MCF 10A (cell line): Measurements from ENCODE around the gene ANGPT4. TPM values are rescaled to one million over a fixed set of nuclear protein-coding genes. Genes with fewer than 3 reads are reported as not detected.

Experiments used
- BruUV-seq: library from RNA; stranded (reverse); fragments of 400-500 nt; replicated peaks from 2 replicates; lab custom pipeline; 2021; lab: Mats Ljungman, UMichigan
- CTCF ChIA-PET: fragments of 300-600 bp; sonication (Branson Sonifier 250); formaldehyde crosslinking; extraction: SDS; loops from one replicate; lab custom pipeline; 2021; ENCODE audit warnings: antibody characterized with exemption, inconsistent platforms; lab: Yijun Ruan, JAX
- POLR2A ChIA-PET: fragments of 300-600, 350-650 bp; sonication (Branson Sonifier 250); formaldehyde crosslinking; extraction: SDS; loops from one replicate; lab custom pipeline; 2020; ENCODE audit warnings: antibody characterized with exemption, inconsistent platforms; lab: Yijun Ruan, JAX
- DNase-seq: peaks from one replicate; pipeline ENCODE4 v3.0.0-alpha.2; 2018; ENCODE audit not compliant: unreplicated experiment
- H3K27ac Mint-ChIP-seq: one replicate; pipeline ENCODE4 v1.8.0; 2022; ENCODE audit warnings: mild to moderate bottlenecking, low read depth, mixed read lengths; ENCODE audit not compliant: unreplicated experiment
- H3K27me3 Mint-ChIP-seq: one replicate; pipeline ENCODE4 v1.8.0; 2022; ENCODE audit warnings: mixed read lengths; ENCODE audit not compliant: insufficient read depth, unreplicated experiment
- H3K36me3 Mint-ChIP-seq: one replicate; pipeline ENCODE4 v1.8.0; 2022; ENCODE audit warnings: mild to moderate bottlenecking, moderate library complexity, mixed read lengths; ENCODE audit not compliant: insufficient read depth, unreplicated experiment
- H3K4me1 Mint-ChIP-seq: one replicate; pipeline ENCODE4 v1.8.0; 2022; ENCODE audit warnings: mixed read lengths; ENCODE audit not compliant: insufficient read depth, unreplicated experiment
- H3K4me3 Mint-ChIP-seq: one replicate; pipeline ENCODE4 v1.8.0; 2022; ENCODE audit warnings: mild to moderate bottlenecking, moderate library complexity, mixed read lengths; ENCODE audit not compliant: unreplicated experiment
- H3K9me3 Mint-ChIP-seq: one replicate; pipeline ENCODE4 v1.8.0; 2022; ENCODE audit warnings: mixed read lengths; ENCODE audit not compliant: unreplicated experiment
- CTCF ChIP-seq: fragments of 200-600 bp; IDR thresholded peaks from one replicate; pipeline ENCODE4 v1.8.0; 2022; ENCODE audit warnings: antibody characterized with exemption, mild to moderate bottlenecking; ENCODE audit not compliant: unreplicated experiment
- intact Hi-C: fragments of 100-400 bp; cut with micrococcal nuclease; formaldehyde crosslinking; loops from 2 replicates; pipeline ENCODE4 v1.14.1; 2022
- total RNA-seq: library from RNA; stranded (reverse); gene quantifications from 2 replicates; pipeline ENCODE4 v1.2.3, GENCODE V29; 2022

The ANGPT4 gene
- total RNA-seq, 1 experiment from 2014 or later, result not detected

- H3K27ac Mint-ChIP-seq, result no peak overlapping the region
- ChIA-PET POLR2A (interaction anchor here (0.7 to 1.2 kb wide), 4 partner anchors 24 to 66 kb away, joined by 3 to 5 read pairs (median 4); partner anchors contain the start of gene FAM110A), CTCF (interaction anchor here (1.0 to 2.1 kb wide), 3 partner anchors 20 to 73 kb away, joined by 3 to 8 read pairs (median 8); no protein-coding TSS in a partner anchor)
- no peaks in the 10 kb centered on the region for H3K27me3 Mint-ChIP-seq
- peaks cover 7% of the 10 kb centered on the region for H3K9me3 Mint-ChIP-seq
- no peaks in the 10 kb centered on the region for H3K36me3 Mint-ChIP-seq
- H3K4me3 Mint-ChIP-seq, result no peak overlapping the region
- intact Hi-C loops, result no loop called here
- DNase-seq, result no peak
- TF ChIP-seq CTCF, result no peak
- BruUV-seq, result no TSS peak
- peaks cover 34% of the 10 kb centered on the region for H3K4me1 Mint-ChIP-seq
Measured at GRCh38 chr20:891706-892080, 24.4 kb downstream of the ANGPT4 start.

- BruUV-seq, result no TSS peak
- DNase-seq, result peak; percentile 78
- Mint-ChIP-seq H3K9me3 (peaks cover 4% of the 10 kb centered on the region), H3K27me3 (no peaks in the 10 kb centered on the region), H3K36me3 (no peaks in the 10 kb centered on the region), H3K4me1 (peaks cover 34% of the 10 kb centered on the region), H3K27ac (peak overlapping the region; percentile 37), H3K4me3 (no peak overlapping the region)
- intact Hi-C loops, result no loop called here
- POLR2A ChIA-PET, result interaction anchor here (0.7 to 1.2 kb wide), 7 partner anchors 23 to 67 kb away, joined by 3 to 5 read pairs (median 3); partner anchors contain the start of gene FAM110A
- CTCF ChIA-PET, result interaction anchor here (1.4 to 2.1 kb wide), 2 partner anchors 65 to 73 kb away, joined by 8 read pairs; no protein-coding TSS in a partner anchor
- TF ChIP-seq CTCF, result no peak
Measured at GRCh38 chr20:891058-891705, 25.0 kb downstream of the ANGPT4 start.

GRCh38 chr20:890666-891057 is 25.5 kb downstream of the ANGPT4 start:
- Mint-ChIP-seq H3K4me1 (peaks cover 34% of the 10 kb centered on the region), H3K36me3 (no peaks in the 10 kb centered on the region), H3K27ac (peak overlapping the region; percentile 37), H3K27me3 (no peaks in the 10 kb centered on the region), H3K9me3 (no peaks in the 10 kb centered on the region), H3K4me3 (no peak overlapping the region)
- POLR2A ChIA-PET, result interaction anchor here (1.0 to 1.2 kb wide), 5 partner anchors 28 to 67 kb away, joined by 3 to 5 read pairs (median 3); no protein-coding TSS in a partner anchor
- no peak for DNase-seq
- CTCF ChIA-PET, result interaction anchor here (1.4 to 2.1 kb wide), 2 partner anchors 66 to 72 kb away, joined by 8 read pairs; no protein-coding TSS in a partner anchor
- intact Hi-C loops, result no loop called here
- no peak for TF ChIP-seq CTCF
- no TSS peak for BruUV-seq

GRCh38 chr20:889932-890463 is 26.1 kb downstream of the ANGPT4 start:
- DNase-seq, result no peak
- no peak for TF ChIP-seq CTCF
- Mint-ChIP-seq H3K27me3 (no peaks in the 10 kb centered on the region), H3K36me3 (no peaks in the 10 kb centered on the region), H3K9me3 (no peaks in the 10 kb centered on the region), H3K27ac (peak overlapping the region; percentile 46), H3K4me1 (peaks cover 34% of the 10 kb centered on the region), H3K4me3 (no peak overlapping the region)
- CTCF ChIA-PET, result interaction anchor here (2.1 kb wide), 1 partner anchor 66 kb away, joined by 8 read pairs; no protein-coding TSS in a partner anchor
- intact Hi-C loops, result no loop called here
- BruUV-seq, result no TSS peak
- POLR2A ChIA-PET, result interaction anchor here (1.1 kb wide), 1 partner anchor 34 kb away, joined by 3 read pairs; no protein-coding TSS in a partner anchor
